Measurements from ENCODE around the gene ANKRD13C.
"Not testable (repeated sequence)": the region's sequence is repeated elsewhere in the genome, so short reads cannot be mapped to it uniquely, and the experiment has no call there.

- TF ChIP-seq, protein P1, sequence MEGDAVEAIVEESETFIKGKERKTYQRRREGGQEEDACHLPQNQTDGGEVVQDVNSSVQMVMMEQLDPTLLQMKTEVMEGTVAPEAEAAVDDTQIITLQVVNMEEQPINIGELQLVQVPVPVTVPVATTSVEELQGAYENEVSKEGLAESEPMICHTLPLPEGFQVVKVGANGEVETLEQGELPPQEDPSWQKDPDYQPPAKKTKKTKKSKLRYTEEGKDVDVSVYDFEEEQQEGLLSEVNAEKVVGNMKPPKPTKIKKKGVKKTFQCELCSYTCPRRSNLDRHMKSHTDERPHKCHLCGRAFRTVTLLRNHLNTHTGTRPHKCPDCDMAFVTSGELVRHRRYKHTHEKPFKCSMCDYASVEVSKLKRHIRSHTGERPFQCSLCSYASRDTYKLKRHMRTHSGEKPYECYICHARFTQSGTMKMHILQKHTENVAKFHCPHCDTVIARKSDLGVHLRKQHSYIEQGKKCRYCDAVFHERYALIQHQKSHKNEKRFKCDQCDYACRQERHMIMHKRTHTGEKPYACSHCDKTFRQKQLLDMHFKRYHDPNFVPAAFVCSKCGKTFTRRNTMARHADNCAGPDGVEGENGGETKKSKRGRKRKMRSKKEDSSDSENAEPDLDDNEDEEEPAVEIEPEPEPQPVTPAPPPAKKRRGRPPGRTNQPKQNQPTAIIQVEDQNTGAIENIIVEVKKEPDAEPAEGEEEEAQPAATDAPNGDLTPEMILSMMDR (IDR thresholded peaks at IDR 0.05; ENCODE audit: low read length), result not testable (repeated sequence)
- not testable (repeated sequence) for TF ChIP-seq EZH2 (optimal IDR thresholded peaks at IDR 0.05; ENCODE audit: low read depth, low read length)
Observed at GRCh38 chr1:70339644-70340043, 14.9 kb downstream of the ANKRD13C start.

Data from MM.1S (cell line).